ENCODE results near the gene ADRB2.

The ADRB2 gene

GRCh38 chr5:148790545-148791333 lies 35.7 kb upstream of the ADRB2 start:
- Histone ChIP-seq H4K20me1 (ENCODE audit: insufficient read depth) (no peaks in the 10 kb centered on the region), H3K79me2 (ENCODE audit: insufficient read depth, low read depth) (no peaks in the 10 kb centered on the region), H3K27ac (no peak overlapping the region), H3K4me2 (no peak overlapping the region), H2AFZ (ENCODE audit: low read depth) (no peak overlapping the region), H3K27me3 (ENCODE audit: insufficient read depth, low read depth) (no peaks in the 10 kb centered on the region), H3K9ac (no peak overlapping the region), H3K4me3 (IDR thresholded peaks at IDR 0.05; ENCODE audit: insufficient read depth, low read depth, low read length) (no peak overlapping the region), H3K4me1 (ENCODE audit: low read depth, poor library complexity, severe bottlenecking) (no peaks in the 10 kb centered on the region), H3K36me3 (ENCODE audit: insufficient read depth) (no peaks in the 10 kb centered on the region)
- TF ChIP-seq CTCF (conservative IDR thresholded peaks at IDR 0.05; ENCODE audit: low read depth, low read length), result no peak

DNA sequence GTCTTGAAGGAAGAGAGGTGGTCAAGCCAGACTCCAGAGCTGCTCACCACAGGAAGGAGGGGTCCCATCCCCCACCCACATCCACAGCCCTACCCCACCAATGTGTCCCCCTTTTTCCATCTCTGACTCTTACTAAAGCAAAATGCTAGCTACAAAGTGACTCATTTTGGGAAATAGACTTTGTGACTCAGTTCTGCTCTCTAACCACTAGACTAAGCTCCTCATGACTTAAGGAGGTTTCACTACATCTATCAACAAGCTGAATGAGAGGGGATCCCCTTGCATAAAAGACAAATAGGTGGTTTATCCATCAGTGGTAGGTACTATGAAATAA lies 35.1 kb upstream of the ADRB2 start:
- Histone ChIP-seq H3K4me3 (IDR thresholded peaks at IDR 0.05; ENCODE audit: insufficient read depth, low read depth, low read length) (no peak overlapping the region), H3K27ac (no peak overlapping the region), H4K20me1 (ENCODE audit: insufficient read depth) (no peaks in the 10 kb centered on the region), H3K27me3 (ENCODE audit: insufficient read depth, low read depth) (no peaks in the 10 kb centered on the region), H3K4me2 (no peak overlapping the region), H3K79me2 (ENCODE audit: insufficient read depth, low read depth) (no peaks in the 10 kb centered on the region), H3K36me3 (ENCODE audit: insufficient read depth) (no peaks in the 10 kb centered on the region), H2AFZ (ENCODE audit: low read depth) (no peak overlapping the region), H3K9ac (no peak overlapping the region), H3K4me1 (ENCODE audit: low read depth, poor library complexity, severe bottlenecking) (no peaks in the 10 kb centered on the region)
- no peak for TF ChIP-seq CTCF (conservative IDR thresholded peaks at IDR 0.05; ENCODE audit: low read depth, low read length)

DNA sequence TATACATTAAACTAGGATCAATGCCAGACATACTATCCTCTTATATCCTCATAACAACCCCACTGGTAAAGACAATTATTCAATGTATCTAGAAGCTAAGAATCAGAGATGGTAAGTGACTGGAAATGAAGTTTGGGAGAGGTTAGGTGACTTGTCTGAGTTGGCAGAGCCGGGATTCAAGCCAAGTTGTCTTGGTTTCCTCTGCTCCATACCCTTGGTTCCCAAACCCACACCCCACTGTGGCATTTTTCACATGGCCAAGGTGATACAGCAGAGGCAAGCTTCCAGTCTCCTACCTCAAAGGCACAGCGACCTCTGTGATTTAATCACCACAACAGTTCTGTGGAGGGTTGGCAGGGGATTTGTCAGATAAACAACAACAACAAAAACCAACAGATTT lies 34.7 kb upstream of the ADRB2 start:
- TF ChIP-seq CTCF (conservative IDR thresholded peaks at IDR 0.05; ENCODE audit: low read depth, low read length), result no peak
- Histone ChIP-seq H3K4me1 (ENCODE audit: low read depth, poor library complexity, severe bottlenecking) (no peaks in the 10 kb centered on the region), H3K79me2 (ENCODE audit: insufficient read depth, low read depth) (no peaks in the 10 kb centered on the region), H3K9ac (no peak overlapping the region), H4K20me1 (ENCODE audit: insufficient read depth) (no peaks in the 10 kb centered on the region), H3K27ac (no peak overlapping the region), H3K4me3 (IDR thresholded peaks at IDR 0.05; ENCODE audit: insufficient read depth, low read depth, low read length) (no peak overlapping the region), H3K4me2 (no peak overlapping the region), H3K27me3 (ENCODE audit: insufficient read depth, low read depth) (no peaks in the 10 kb centered on the region), H3K36me3 (ENCODE audit: insufficient read depth) (no peaks in the 10 kb centered on the region), H2AFZ (ENCODE audit: low read depth) (no peak overlapping the region)

- no peak overlapping the region for H3K9ac ChIP-seq
- H3K27me3 ChIP-seq (ENCODE audit: insufficient read depth, low read depth), result no peaks in the 10 kb centered on the region
- no peak overlapping the region for H3K4me2 ChIP-seq
- H3K79me2 ChIP-seq (ENCODE audit: insufficient read depth, low read depth), result no peaks in the 10 kb centered on the region
- H4K20me1 ChIP-seq (ENCODE audit: insufficient read depth), result no peaks in the 10 kb centered on the region
- no peak for TF ChIP-seq CTCF (conservative IDR thresholded peaks at IDR 0.05; ENCODE audit: low read depth, low read length)
- H3K4me1 ChIP-seq (ENCODE audit: low read depth, poor library complexity, severe bottlenecking), result no peaks in the 10 kb centered on the region
- no peak overlapping the region for H2AFZ ChIP-seq (ENCODE audit: low read depth)
- H3K36me3 ChIP-seq (ENCODE audit: insufficient read depth), result no peaks in the 10 kb centered on the region
- no peak overlapping the region for H3K27ac ChIP-seq
- no peak overlapping the region for H3K4me3 ChIP-seq (IDR thresholded peaks at IDR 0.05; ENCODE audit: insufficient read depth, low read depth, low read length)
Observed at GRCh38 chr5:148792744-148793143, 33.7 kb upstream of the ADRB2 start.

All from KMS-11 (cell line).